Tracheal epithelial cell (primary cell): Measurements from ENCODE around the gene KIDINS220. TPM values are rescaled to one million over a fixed set of nuclear protein-coding genes. Genes with fewer than 3 reads are reported as not detected.

ENCODE experiments used
- total RNA-seq: library from RNA; depleted of rRNA; stranded (reverse); fragments of >200 nt; gene quantifications from 2 replicates; pipeline ENCODE4 v1.2.1, GENCODE V29; 2014

Gene KIDINS220
- total RNA-seq: 33.7 and 39.8 TPM in 2 replicates

GRCh38 chr2:8836971-8837794 lies at the start of gene KIDINS220:
TSS of gene KIDINS220 (minus strand) at chr2:8837613. CDS start at chr2:8827093, 10,520 bp downstream.

GRCh38 chr2:8681786-8682692 lies 155.4 kb downstream of the KIDINS220 start, which contains the start of gene ID2:
TSS of gene ID2 (plus strand) at chr2:8682056. CDS start at chr2:8682166, 110 bp downstream.

Other genes starting within 250 kb of the KIDINS220 start
- 4.8 and 8.3 TPM in 2 replicates for gene ID2, start 155.6 kb downstream of the KIDINS220 start, total RNA-seq
- gene MBOAT2, start 166.1 kb upstream of the KIDINS220 start, total RNA-seq: 69.6 and 139 TPM in 2 replicates